Natural killer cell treated with Interleukin-12 subunit alpha and Interleukin-12 subunit beta and Interleukin-15 and Interleukin-18, amount 100 ng/mL, for 72 hours (primary cell): ENCODE results near the gene WBP1L. TPM values are rescaled to one million over a fixed set of nuclear protein-coding genes. Genes with fewer than 3 reads are reported as not detected.
"Not testable (repeated sequence)": the region's sequence is repeated elsewhere in the genome, so short reads cannot be mapped to it uniquely, and the experiment has no call there.

Experiments used
- ATAC-seq, 2 donors: fragments of 150-1000 bp; cut with Tn5 transposase in 1 of 2; sonication (Bioruptor Pico), chemical (Tn5 transposase) in 1 of 2; 2 replicates each; pipeline ENCODE4 v1.10.0; 2021
- DNase-seq: peaks from one replicate; pipeline ENCODE4 v3.0.0; 2022; ENCODE audit warnings: low spot score
- H3K27ac Mint-ChIP-seq, 2 donors: 1 replicate in 1 of 2; 2 replicates in 1 of 2; pipeline ENCODE4 v1.8.0; 2022; ENCODE audit warnings: mixed read lengths in 2 of 2, mild to moderate bottlenecking in 1 of 2, moderate library complexity in 1 of 2
- H3K27me3 Mint-ChIP-seq, 2 donors: 1 replicate in 1 of 2; 2 replicates in 1 of 2; pipeline ENCODE4 v1.8.0; 2022; ENCODE audit warnings: mixed read lengths in 2 of 2
- H3K36me3 Mint-ChIP-seq: one replicate; pipeline ENCODE4 v1.8.0; 2022; ENCODE audit warnings: mixed read lengths
- H3K4me1 Mint-ChIP-seq, 2 donors: 1 replicate in 1 of 2; 2 replicates in 1 of 2; pipeline ENCODE4 v1.8.0; 2022; ENCODE audit warnings: low read depth in 2 of 2, mixed read lengths in 2 of 2, mild to moderate bottlenecking in 1 of 2
- H3K4me3 Mint-ChIP-seq: one replicate; pipeline ENCODE4 v1.8.0; 2022; ENCODE audit warnings: mixed read lengths
- H3K9me3 Mint-ChIP-seq: 2 replicates; pipeline ENCODE4 v1.8.0; 2022; ENCODE audit warnings: mixed read lengths
- total RNA-seq, 2 donors: library from RNA; stranded (reverse); gene quantifications; one replicate each; pipeline ENCODE4 v1.2.3, GENCODE V29; 2022

Gene WBP1L
- total RNA-seq, 2 donors from 2014 or later, result 21.0 to 33.1 TPM

GRCh38 chr10:102841827-102842345, 98.1 kb downstream of the WBP1L start:
- ATAC-seq, result no peak
- Mint-ChIP-seq H3K36me3 (no peaks in the 10 kb centered on the region), H3K9me3 (no peaks in the 10 kb centered on the region), H3K27me3 (peaks cover 30 to 36% of the 10 kb centered on the region in 2 donors), H3K27ac (no peak overlapping the region), H3K4me3 (no peak overlapping the region), H3K4me1 (no peaks in the 10 kb centered on the region)
- DNase-seq, result no peak

GRCh38 chr10:102843139-102843538, 99.4 kb downstream of the WBP1L start:
- H3K4me3 Mint-ChIP-seq, H3K27ac Mint-ChIP-seq, H3K9me3 Mint-ChIP-seq, DNase-seq, ATAC-seq, H3K4me1 Mint-ChIP-seq, H3K36me3 Mint-ChIP-seq: not testable (repeated sequence)
- peaks cover 30 to 36% of the 10 kb centered on the region in 2 donors for H3K27me3 Mint-ChIP-seq

- not testable (repeated sequence) for ATAC-seq, H3K27ac Mint-ChIP-seq, H3K4me1 Mint-ChIP-seq, H3K36me3 Mint-ChIP-seq, DNase-seq, H3K4me3 Mint-ChIP-seq, H3K9me3 Mint-ChIP-seq
- peaks cover 27 to 31% of the 10 kb centered on the region in 2 donors for H3K27me3 Mint-ChIP-seq
Observed at GRCh38 chr10:102844190-102844776, 100.5 kb downstream of the WBP1L start.

GRCh38 chr10:102845352-102845902, 101.7 kb downstream of the WBP1L start:
- H3K4me3 Mint-ChIP-seq, result no peak overlapping the region

GRCh38 chr10:102850025-102850518, 106.3 kb downstream of the WBP1L start:
- peaks cover 8 to 9% of the 10 kb centered on the region in 2 donors for H3K4me1 Mint-ChIP-seq
- H3K4me3 Mint-ChIP-seq, result no peak overlapping the region

More at GRCh38 chr10:102845352-102845902, 101.7 kb downstream of the WBP1L start:
- DNase-seq, result no peak
- Mint-ChIP-seq H3K27me3 (peaks cover 20% of the 10 kb centered on the region in 2 donors), H3K27ac (no peak overlapping the region), H3K36me3 (no peaks in the 10 kb centered on the region), H3K4me1 (no peaks in the 10 kb centered on the region), H3K9me3 (no peaks in the 10 kb centered on the region)
- ATAC-seq, result no peak

GRCh38 chr10:102853237-102853636, 109.5 kb downstream of the WBP1L start:
- DNase-seq, H3K27ac Mint-ChIP-seq, H3K9me3 Mint-ChIP-seq, H3K4me3 Mint-ChIP-seq, H3K27me3 Mint-ChIP-seq, H3K36me3 Mint-ChIP-seq, ATAC-seq: not testable (repeated sequence)
- H3K4me1 Mint-ChIP-seq, result peaks cover 13 to 22% of the 10 kb centered on the region in 2 donors

More at GRCh38 chr10:102850025-102850518, 106.3 kb downstream of the WBP1L start:
- DNase-seq (no peak), ATAC-seq (no peak)
- no peaks in the 10 kb centered on the region for H3K9me3 Mint-ChIP-seq
- H3K36me3 Mint-ChIP-seq, result no peaks in the 10 kb centered on the region
- H3K27me3 Mint-ChIP-seq, result peaks cover 0 to 4% of the 10 kb centered on the region in 2 donors
- H3K27ac Mint-ChIP-seq, result no peak overlapping the region

GRCh38 chr10:102855731-102856436, 112.1 kb downstream of the WBP1L start:
- peaks cover 16 to 22% of the 10 kb centered on the region in 2 donors for H3K4me1 Mint-ChIP-seq
- H3K9me3 Mint-ChIP-seq, H3K36me3 Mint-ChIP-seq, H3K27ac Mint-ChIP-seq, ATAC-seq, DNase-seq, H3K27me3 Mint-ChIP-seq: not testable (repeated sequence)
- peak overlapping the region; percentile 53 for H3K4me3 Mint-ChIP-seq

GRCh38 chr10:102856758-102857424, 113.1 kb downstream of the WBP1L start:
- no peaks in the 10 kb centered on the region for H3K9me3 Mint-ChIP-seq
- H3K4me3 Mint-ChIP-seq, result peak overlapping the region; percentile 9
- peaks cover 16 to 22% of the 10 kb centered on the region in 2 donors for H3K4me1 Mint-ChIP-seq
- no peak overlapping the region for H3K27ac Mint-ChIP-seq
- no peak for ATAC-seq
- DNase-seq, result no peak
- H3K27me3 Mint-ChIP-seq, result no peaks in the 10 kb centered on the region
- H3K36me3 Mint-ChIP-seq, result no peaks in the 10 kb centered on the region

- Mint-ChIP-seq H3K4me1 (peaks cover 8 to 14% of the 10 kb centered on the region in 2 donors), H3K36me3 (peaks cover 5% of the 10 kb centered on the region)
- no peak for ATAC-seq
Observed at GRCh38 chr10:102859911-102860310, 116.2 kb downstream of the WBP1L start.

GRCh38 chr10:102863660-102864059, 119.9 kb downstream of the WBP1L start:
- Mint-ChIP-seq H3K27ac (no peak overlapping the region), H3K9me3 (no peaks in the 10 kb centered on the region), H3K36me3 (peaks cover 5% of the 10 kb centered on the region), H3K27me3 (peaks cover under 1% of the 10 kb centered on the region in 2 donors), H3K4me3 (no peak overlapping the region), H3K4me1 (peaks cover 0 to 3% of the 10 kb centered on the region in 2 donors)
- DNase-seq (no peak), ATAC-seq (no peak)

More at GRCh38 chr10:102859911-102860310, 116.2 kb downstream of the WBP1L start:
- DNase-seq, result no peak
- Mint-ChIP-seq H3K4me3 (no peak overlapping the region), H3K9me3 (no peaks in the 10 kb centered on the region), H3K27ac (no peak overlapping the region), H3K27me3 (no peaks in the 10 kb centered on the region)

- peaks cover 8 to 15% of the 10 kb centered on the region in 2 donors for H3K4me1 Mint-ChIP-seq
- no peaks in the 10 kb centered on the region for H3K9me3 Mint-ChIP-seq
- H3K36me3 Mint-ChIP-seq, result peaks cover 5% of the 10 kb centered on the region
- DNase-seq (no peak), ATAC-seq (no peak)
- no peak overlapping the region for H3K27ac Mint-ChIP-seq
- H3K4me3 Mint-ChIP-seq, result no peak overlapping the region
- peaks cover 16% of the 10 kb centered on the region in 2 donors for H3K27me3 Mint-ChIP-seq
Observed at GRCh38 chr10:102865620-102866019, 121.9 kb downstream of the WBP1L start.
